ENCODE data around the gene PNPLA3. TPM values are rescaled to one million over a fixed set of nuclear protein-coding genes. Genes with fewer than 3 reads are reported as not detected.
A peak's percentile ranks its signal among the peaks of the same experiment; 100 is the strongest.

The PNPLA3 gene
- total RNA-seq, 1 experiment from 2014 or later: 19.8 TPM

GRCh38 chr22:43991316-43992020 is 67.9 kb downstream of the PNPLA3 start (continued):
- no peak for TF ChIP-seq ZNF532 (CRISPR knock-in tag; IDR thresholded peaks at IDR 0.05; ENCODE audit: borderline replicate concordance)
- no peak for TF ChIP-seq SMAD3 (CRISPR knock-in tag; IDR thresholded peaks at IDR 0.05; ENCODE audit: borderline replicate concordance)
- TF ChIP-seq GTF2I (CRISPR knock-in tag; conservative IDR thresholded peaks at IDR 0.05): no peak
- TF ChIP-seq CREB1 (CRISPR knock-in tag; IDR thresholded peaks at IDR 0.05): no peak
- no peak for TF ChIP-seq SMAD4 (CRISPR knock-in tag; IDR thresholded peaks at IDR 0.05)
- no peak for TF ChIP-seq ELF4 (CRISPR knock-in tag; IDR thresholded peaks at IDR 0.05; ENCODE audit: low read depth)

- ATAC-seq: no peak
- no peaks in the 10 kb centered on the region for H3K4me1 Mint-ChIP-seq
- CTCF ChIA-PET: interaction anchor here (0.7 to 3.1 kb wide), 50 partner anchors 10 to 764 kb away, joined by 3 to 80 read pairs (median 6); partner anchors contain the start of genes PARVB and SAMM50
- POLR2A ChIA-PET: no interaction called here
- no peak for DNase-seq (ENCODE audit: low spot score)
- H3K9me3 Mint-ChIP-seq: no peaks in the 10 kb centered on the region
- no peaks in the 10 kb centered on the region for H3K27me3 Mint-ChIP-seq (ENCODE audit: low read depth)
- no peak for TF ChIP-seq ZNF121 (CRISPR knock-in tag; IDR thresholded peaks at IDR 0.05)
- no peak for TF ChIP-seq KAT7 (CRISPR knock-in tag; IDR thresholded peaks at IDR 0.05; ENCODE audit: borderline replicate concordance)
- TF ChIP-seq JUN (CRISPR knock-in tag; IDR thresholded peaks at IDR 0.05): no peak
- no peak for TF ChIP-seq USF2 (CRISPR knock-in tag; IDR thresholded peaks at IDR 0.05)
- TF ChIP-seq ZNF317 (CRISPR knock-in tag; IDR thresholded peaks at IDR 0.05; ENCODE audit: borderline replicate concordance, low read depth): no peak
- TF ChIP-seq NFYB (CRISPR knock-in tag; conservative IDR thresholded peaks at IDR 0.05; ENCODE audit: low read depth): no peak
- H3K27ac Mint-ChIP-seq: no peak overlapping the region
- H3K4me3 Mint-ChIP-seq: no peak overlapping the region
- H3K36me3 Mint-ChIP-seq: peaks cover 66% of the 10 kb centered on the region
These were observed 68.8 kb downstream of the PNPLA3 start for GRCh38 chr22:43992331-43992821.

GRCh38 chr22:43993072-43993760 is 69.6 kb downstream of the PNPLA3 start:
- H3K4me1 Mint-ChIP-seq: no peaks in the 10 kb centered on the region
- no peaks in the 10 kb centered on the region for H3K27me3 Mint-ChIP-seq (ENCODE audit: low read depth)
- CTCF ChIA-PET: interaction anchor here (0.5 to 3.1 kb wide), 89 partner anchors 9 to 763 kb away, joined by 3 to 80 read pairs (median 4); partner anchors contain the start of genes PARVB and SAMM50
- no peak overlapping the region for H3K4me3 Mint-ChIP-seq
- no peak for TF ChIP-seq ZNF512 (CRISPR knock-in tag; IDR thresholded peaks at IDR 0.05; ENCODE audit: borderline replicate concordance)
- peak; percentile 93 for TF ChIP-seq CTCF (IDR thresholded peaks at IDR 0.05)
- TF ChIP-seq AFF4 (CRISPR knock-in tag; IDR thresholded peaks at IDR 0.05; ENCODE audit: borderline replicate concordance): no peak
- ATAC-seq (peak; percentile 97), DNase-seq (ENCODE audit: low spot score) (peak; percentile 78)
- no peaks in the 10 kb centered on the region for H3K9me3 Mint-ChIP-seq
- POLR2A ChIA-PET: interaction anchor here (0.5 kb wide), 2 partner anchors 59 to 95 kb away, joined by 3 to 4 read pairs; no protein-coding TSS in a partner anchor
- peaks cover 68% of the 10 kb centered on the region for H3K36me3 Mint-ChIP-seq
- H3K27ac Mint-ChIP-seq: no peak overlapping the region
